GM12878 (cell line): ENCODE measurements around the gene SMAD5. TPM values are rescaled to one million over a fixed set of nuclear protein-coding genes. Genes with fewer than 3 reads are reported as not detected.

ENCODE experiments used
- ASH2L ChIP-seq: fragments of 300-600, 200-600 bp; sonication (generic); IDR thresholded peaks from 2 replicates; pipeline ENCODE4 v1.6.1; 2017; ENCODE audit warnings: low read depth, mild to moderate bottlenecking, borderline replicate concordance
- EP300 ChIP-seq, 2 experiments: fragments of 150-350 bp in 1 of 2; IDR thresholded peaks; 2 replicates each; pipeline ENCODE4 v1.6.1; 2011 to 2012; ENCODE audit warnings: low read depth in 2 of 2, low read length in 2 of 2, borderline replicate concordance in 1 of 2, improper control_type of control experiment in 1 of 2, inconsistent platforms in 1 of 2; ENCODE audit not compliant: control insufficient read depth in 1 of 2
- MYC ChIP-seq: IDR thresholded peaks from 2 replicates; pipeline ENCODE4 v1.6.1; 2011; ENCODE audit warnings: mild to moderate bottlenecking, low read length, moderate library complexity, inconsistent platforms; ENCODE audit not compliant: insufficient read depth, insufficient replicate concordance, insufficient read length, severe bottlenecking
- NKRF ChIP-seq: fragments of 450-650 bp; conservative IDR thresholded peaks from 2 replicates; pipeline ENCODE4 v1.6.1; 2017; ENCODE audit warnings: mild to moderate bottlenecking, moderate library complexity
- PAX5 ChIP-seq: IDR thresholded peaks from 2 replicates; pipeline ENCODE4 v1.6.1; 2011; ENCODE audit warnings: low read depth, low read length, borderline replicate concordance
- REST ChIP-seq: IDR thresholded peaks from 2 replicates; pipeline ENCODE4 v1.6.1; 2012; ENCODE audit warnings: mild to moderate bottlenecking, low read depth, low read length
- STAT3 ChIP-seq: IDR thresholded peaks from 2 replicates; pipeline ENCODE4 v1.6.1; 2011; ENCODE audit warnings: low read depth, low read length, improper control_type of control experiment
- USF2 ChIP-seq: IDR thresholded peaks from 2 replicates; pipeline ENCODE4 v1.6.1; 2011; ENCODE audit warnings: low read depth, low read length, improper control_type of control experiment, borderline replicate concordance
- polyA plus RNA-seq, 11 experiments: library from polyadenylated mRNA; depleted of rRNA in 4 of 11; unstranded in 6 of 11; stranded (reverse) in 5 of 11; fragments of >200 nt; fragmentation: Nextera tagmentation in 4 of 11; fragmentation: Illumina TruSeq in 1 of 11; extraction: Ambion mirVana in 4 of 11; extraction: Trizol in 1 of 11; gene quantifications; 1 replicate in 1 of 11; 2 replicates in 10 of 11; pipeline versions ENCODE4 v1.2.1 to v1.2.3, GENCODE V29; 2011 to 2016; ENCODE audit warnings: inconsistent platforms in 2 of 11, missing spikeins in 2 of 11, low read depth in 1 of 11
- total RNA-seq, 4 experiments: library from RNA; depleted of rRNA in 3 of 4; stranded (reverse); fragments of >200 nt in 3 of 4; fragmentation: Illumina TruSeq in 1 of 4; extraction: Trizol in 1 of 4; gene quantifications; 2 replicates each; pipeline versions ENCODE4 v1.2.1 to v1.2.3, GENCODE V29; 2013 to 2021

The SMAD5 gene
- total and polyA plus RNA-seq, 10 of the 15 experiments (the other 5 are each of a cell fraction or from before 2014, with no cell fraction given): 3.6 to 40.6 (median 11.7) TPM

- TF ChIP-seq REST (no peak), USF2 (no peak), PAX5 (no peak), EP300 (IDR thresholded peaks at IDR 0.05; ENCODE audit: borderline replicate concordance in 1 of 2, control insufficient read depth in 1 of 2, low read depth in 2 of 2, low read length in 2 of 2) (no peak), ASH2L (no peak), NKRF (no peak), STAT3 (no peak), MYC (no peak)
- TF ChIP-seq, all 136 proteins: peak for 0
These were observed 23.1 kb downstream of the SMAD5 start (continued) for GRCh38 chr5:136155761-136156160.
